Activated CD8-positive, alpha-beta memory T cell treated with anti-CD3 and anti-CD28 coated beads, Interleukin-2, amount 10 ng/mL, durations not matched to agents 7 days and 5 days (primary cell): ENCODE data around the gene UBE2R2. TPM values are rescaled to one million over a fixed set of nuclear protein-coding genes. Genes with fewer than 3 reads are reported as not detected.
"Not testable (repeated sequence)": the region's sequence is repeated elsewhere in the genome, so short reads cannot be mapped to it uniquely, and the experiment has no call there.

Source experiments
- ATAC-seq: fragments of 150-1000 bp; cut with Tn5 transposase; one replicate; pipeline ENCODE4 v1.10.0; 2021; ENCODE audit warnings: moderate library complexity
- CTCF ChIA-PET: fragments of 350-600 bp; sonication (Branson Sonifier 250); formaldehyde crosslinking; loops from one replicate; lab custom pipeline; 2021; ENCODE audit warnings: antibody characterized with exemption; lab: Charles Lee
- DNase-seq: peaks from one replicate; pipeline ENCODE4 v3.0.0-alpha.2; 2020
- H3K27ac Mint-ChIP-seq: one replicate; pipeline ENCODE4 v1.8.0; 2021; ENCODE audit warnings: mild to moderate bottlenecking, mixed read lengths
- H3K27me3 Mint-ChIP-seq: one replicate; pipeline ENCODE4 v1.8.0; 2021; ENCODE audit warnings: mixed read lengths
- H3K36me3 Mint-ChIP-seq: one replicate; pipeline ENCODE4 v1.8.0; 2021; ENCODE audit warnings: mild to moderate bottlenecking, mixed read lengths
- H3K4me1 Mint-ChIP-seq: one replicate; pipeline ENCODE4 v1.8.0; 2021; ENCODE audit warnings: mixed read lengths
- H3K4me3 Mint-ChIP-seq: one replicate; pipeline ENCODE4 v1.8.0; 2021; ENCODE audit warnings: mild to moderate bottlenecking, moderate library complexity, mixed read lengths
- H3K9me3 Mint-ChIP-seq: one replicate; pipeline ENCODE4 v1.8.0; 2022; ENCODE audit warnings: low read depth, mixed read lengths
- total RNA-seq, 2 experiments: library from RNA; stranded (reverse); gene quantifications; one replicate each; pipeline ENCODE4 v1.2.3, GENCODE V29; 2021

The UBE2R2 gene
- total RNA-seq, result 10 to 100 TPM; 30.8 to 31.0 TPM

- H3K27me3 Mint-ChIP-seq, result peaks cover 9% of the 10 kb centered on the region
- peak; percentile 96 for DNase-seq
- H3K4me3 Mint-ChIP-seq, result peak within 1 kb of the TSS; percentile 92
- peaks cover 5% of the 10 kb centered on the region for H3K36me3 Mint-ChIP-seq
- ATAC-seq, result peak; percentile 81
- H3K9me3 Mint-ChIP-seq, result no peaks in the 10 kb centered on the region
- peak within 1 kb of the TSS; percentile 97 for H3K27ac Mint-ChIP-seq
- CTCF ChIA-PET, result interaction anchor here (1.1 to 1.9 kb wide), 3 partner anchors 36 to 258 kb away, joined by 3 to 6 read pairs (median 5); no protein-coding TSS in a partner anchor
- H3K4me1 Mint-ChIP-seq, result peaks cover 54% of the 10 kb centered on the region
Measured at GRCh38 chr9:33816327-33817252, at the start of gene UBE2R2. UBE2R2 (plus strand) TSS chr9:33817160; CDS start chr9:33817758, 598 bp downstream.

- H3K4me3 Mint-ChIP-seq, H3K27ac Mint-ChIP-seq, H3K9me3 Mint-ChIP-seq, DNase-seq, H3K4me1 Mint-ChIP-seq, H3K36me3 Mint-ChIP-seq, CTCF ChIA-PET: not testable (repeated sequence)
- peaks cover 10% of the 10 kb centered on the region for H3K27me3 Mint-ChIP-seq
- ATAC-seq, result peak; percentile 63
Measured at GRCh38 chr9:33770156-33770880, 46.6 kb upstream of the UBE2R2 start.

GRCh38 chr9:33773135-33773534 is 43.8 kb upstream of the UBE2R2 start:
- H3K36me3 Mint-ChIP-seq, H3K27ac Mint-ChIP-seq, H3K4me1 Mint-ChIP-seq, ATAC-seq, H3K4me3 Mint-ChIP-seq, H3K9me3 Mint-ChIP-seq, DNase-seq, CTCF ChIA-PET: not testable (repeated sequence)
- peaks cover 13% of the 10 kb centered on the region for H3K27me3 Mint-ChIP-seq

GRCh38 chr9:33774074-33774659 is 42.8 kb upstream of the UBE2R2 start:
- ATAC-seq, H3K36me3 Mint-ChIP-seq, H3K4me3 Mint-ChIP-seq, H3K27ac Mint-ChIP-seq, H3K9me3 Mint-ChIP-seq, DNase-seq: not testable (repeated sequence)
- peaks cover 12% of the 10 kb centered on the region for H3K4me1 Mint-ChIP-seq
- peaks cover 18% of the 10 kb centered on the region for H3K27me3 Mint-ChIP-seq
- CTCF ChIA-PET, result interaction anchor here (1.6 kb wide), 1 partner anchor 36 kb away, joined by 5 read pairs; no protein-coding TSS in a partner anchor

- CTCF ChIA-PET, result interaction anchor here (1.0 to 3.7 kb wide), 4 partner anchors 11 to 153 kb away, joined by 3 to 64 read pairs (median 8); no protein-coding TSS in a partner anchor
- peaks cover 23% of the 10 kb centered on the region for H3K27me3 Mint-ChIP-seq
- H3K4me3 Mint-ChIP-seq, result no peak overlapping the region
- H3K4me1 Mint-ChIP-seq, result peaks cover 7% of the 10 kb centered on the region
- no peaks in the 10 kb centered on the region for H3K36me3 Mint-ChIP-seq
- ATAC-seq (no peak), DNase-seq (no peak)
- H3K27ac Mint-ChIP-seq, result no peak overlapping the region
- H3K9me3 Mint-ChIP-seq, result no peaks in the 10 kb centered on the region
Measured at GRCh38 chr9:33776578-33776977, 40.4 kb upstream of the UBE2R2 start.

GRCh38 chr9:33778700-33779351 is 38.1 kb upstream of the UBE2R2 start:
- H3K36me3 Mint-ChIP-seq, result no peaks in the 10 kb centered on the region
- H3K9me3 Mint-ChIP-seq, result no peaks in the 10 kb centered on the region
- no peak overlapping the region for H3K4me3 Mint-ChIP-seq
- H3K27ac Mint-ChIP-seq, result no peak overlapping the region
- peak; percentile 80 for ATAC-seq
- peaks cover 12% of the 10 kb centered on the region for H3K4me1 Mint-ChIP-seq
- peak; percentile 68 for DNase-seq
- H3K27me3 Mint-ChIP-seq, result peaks cover 24% of the 10 kb centered on the region
- CTCF ChIA-PET, result interaction anchor here (0.6 to 3.7 kb wide), 19 partner anchors 9 to 377 kb away, joined by 3 to 64 read pairs (median 3); no protein-coding TSS in a partner anchor

- no peak for ATAC-seq
Measured at GRCh38 chr9:33780276-33780675, 36.7 kb upstream of the UBE2R2 start.

GRCh38 chr9:33781736-33782135 is 35.2 kb upstream of the UBE2R2 start:
- Mint-ChIP-seq H3K27me3 (peaks cover 41% of the 10 kb centered on the region), H3K36me3 (no peaks in the 10 kb centered on the region), H3K4me1 (peaks cover 12% of the 10 kb centered on the region), H3K27ac (no peak overlapping the region), H3K9me3 (no peaks in the 10 kb centered on the region), H3K4me3 (no peak overlapping the region)
- DNase-seq (no peak), ATAC-seq (no peak)
- CTCF ChIA-PET, result interaction anchor here (1.4 kb wide), 1 partner anchor 32 kb away, joined by 3 read pairs; no protein-coding TSS in a partner anchor

More at GRCh38 chr9:33780276-33780675, 36.7 kb upstream of the UBE2R2 start:
- no peak overlapping the region for H3K27ac Mint-ChIP-seq
- DNase-seq, result no peak
- CTCF ChIA-PET, result interaction anchor here (1.3 to 2.3 kb wide), 3 partner anchors 13 to 34 kb away, joined by 3 to 12 read pairs (median 8); no protein-coding TSS in a partner anchor
- H3K4me3 Mint-ChIP-seq, result no peak overlapping the region
- H3K4me1 Mint-ChIP-seq, result peaks cover 12% of the 10 kb centered on the region
- H3K9me3 Mint-ChIP-seq, result no peaks in the 10 kb centered on the region
- H3K27me3 Mint-ChIP-seq, result peaks cover 28% of the 10 kb centered on the region
- no peaks in the 10 kb centered on the region for H3K36me3 Mint-ChIP-seq

GRCh38 chr9:33782395-33783152 is 34.4 kb upstream of the UBE2R2 start:
- H3K9me3 Mint-ChIP-seq, result no peaks in the 10 kb centered on the region
- no peak overlapping the region for H3K27ac Mint-ChIP-seq
- no peaks in the 10 kb centered on the region for H3K36me3 Mint-ChIP-seq
- H3K4me1 Mint-ChIP-seq, result peaks cover 12% of the 10 kb centered on the region
- DNase-seq (no peak), ATAC-seq (no peak)
- H3K4me3 Mint-ChIP-seq, result no peak overlapping the region
- H3K27me3 Mint-ChIP-seq, result peaks cover 45% of the 10 kb centered on the region
- CTCF ChIA-PET, result no interaction called here

- Mint-ChIP-seq H3K36me3 (no peaks in the 10 kb centered on the region), H3K9me3 (no peaks in the 10 kb centered on the region), H3K27ac (no peak overlapping the region), H3K27me3 (peaks cover 36% of the 10 kb centered on the region), H3K4me3 (no peak overlapping the region), H3K4me1 (peaks cover 4% of the 10 kb centered on the region)
- ATAC-seq, result no peak
- CTCF ChIA-PET, result interaction anchor here (3.6 kb wide), 1 partner anchor 8 kb away, joined by 14 read pairs; no protein-coding TSS in a partner anchor
- DNase-seq, result no peak
Measured at GRCh38 chr9:33785914-33786313, 31.0 kb upstream of the UBE2R2 start.

GRCh38 chr9:33786681-33787080 is 30.3 kb upstream of the UBE2R2 start:
- CTCF ChIA-PET, result interaction anchor here (1.1 to 3.6 kb wide), 4 partner anchors 9 to 48 kb away, joined by 3 to 14 read pairs (median 4); no protein-coding TSS in a partner anchor
- Mint-ChIP-seq H3K36me3 (no peaks in the 10 kb centered on the region), H3K4me1 (peaks cover 4% of the 10 kb centered on the region), H3K4me3 (no peak overlapping the region), H3K9me3 (no peaks in the 10 kb centered on the region), H3K27me3 (peaks cover 40% of the 10 kb centered on the region), H3K27ac (no peak overlapping the region)
- ATAC-seq (no peak), DNase-seq (no peak)

GRCh38 chr9:33787839-33788238 is 29.1 kb upstream of the UBE2R2 start:
- Mint-ChIP-seq H3K9me3 (no peaks in the 10 kb centered on the region), H3K27ac (no peak overlapping the region), H3K36me3 (no peaks in the 10 kb centered on the region), H3K4me1 (peaks cover under 1% of the 10 kb centered on the region), H3K27me3 (peaks cover 51% of the 10 kb centered on the region), H3K4me3 (no peak overlapping the region)
- no peak for ATAC-seq
- CTCF ChIA-PET, result interaction anchor here (1.1 to 3.6 kb wide), 3 partner anchors 10 to 49 kb away, joined by 3 to 14 read pairs (median 6); no protein-coding TSS in a partner anchor
- no peak for DNase-seq
